Measurements from ENCODE around the gene SNX6.

SNX6 gene

DNA sequence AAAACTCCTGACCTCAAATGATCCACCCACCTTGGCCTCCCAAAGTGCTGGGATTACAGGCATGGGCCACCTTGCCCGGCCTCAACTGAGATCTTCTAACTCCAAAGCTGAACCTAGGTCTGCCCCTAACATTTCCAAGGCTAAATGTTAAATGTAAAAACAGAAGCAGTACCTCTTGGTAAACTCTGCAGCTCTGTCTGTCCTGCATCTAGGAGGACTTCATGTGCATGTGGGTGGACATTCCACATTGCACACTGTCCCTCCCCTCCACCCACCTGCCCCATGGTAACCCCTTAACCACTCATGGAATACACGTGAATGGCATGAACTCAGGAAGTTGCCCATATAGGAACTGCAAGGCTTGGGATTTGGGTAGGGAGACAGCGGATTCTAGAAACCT is 33.1 kb downstream of the SNX6 start:
- no peak overlapping the region for H3K27ac ChIP-seq (ENCODE audit: low read depth, low read length, poor library complexity, severe bottlenecking)
- no peaks in the 10 kb centered on the region for H3F3A ChIP-seq (ENCODE audit: insufficient read depth, low read length)
- no peak for TF ChIP-seq EZH2 (IDR thresholded peaks at IDR 0.05; ENCODE audit: borderline replicate concordance, low read length)
- TF ChIP-seq, protein P1, sequence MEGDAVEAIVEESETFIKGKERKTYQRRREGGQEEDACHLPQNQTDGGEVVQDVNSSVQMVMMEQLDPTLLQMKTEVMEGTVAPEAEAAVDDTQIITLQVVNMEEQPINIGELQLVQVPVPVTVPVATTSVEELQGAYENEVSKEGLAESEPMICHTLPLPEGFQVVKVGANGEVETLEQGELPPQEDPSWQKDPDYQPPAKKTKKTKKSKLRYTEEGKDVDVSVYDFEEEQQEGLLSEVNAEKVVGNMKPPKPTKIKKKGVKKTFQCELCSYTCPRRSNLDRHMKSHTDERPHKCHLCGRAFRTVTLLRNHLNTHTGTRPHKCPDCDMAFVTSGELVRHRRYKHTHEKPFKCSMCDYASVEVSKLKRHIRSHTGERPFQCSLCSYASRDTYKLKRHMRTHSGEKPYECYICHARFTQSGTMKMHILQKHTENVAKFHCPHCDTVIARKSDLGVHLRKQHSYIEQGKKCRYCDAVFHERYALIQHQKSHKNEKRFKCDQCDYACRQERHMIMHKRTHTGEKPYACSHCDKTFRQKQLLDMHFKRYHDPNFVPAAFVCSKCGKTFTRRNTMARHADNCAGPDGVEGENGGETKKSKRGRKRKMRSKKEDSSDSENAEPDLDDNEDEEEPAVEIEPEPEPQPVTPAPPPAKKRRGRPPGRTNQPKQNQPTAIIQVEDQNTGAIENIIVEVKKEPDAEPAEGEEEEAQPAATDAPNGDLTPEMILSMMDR (IDR thresholded peaks at IDR 0.05; ENCODE audit: low read length): no peak
- H3K4me3 ChIP-seq (ENCODE audit: low read depth, low read length, poor library complexity, severe bottlenecking): no peak overlapping the region
- no peak overlapping the region for H2AFZ ChIP-seq (ENCODE audit: low read length)
- H3K27me3 ChIP-seq (ENCODE audit: insufficient read depth, low read length): no peaks in the 10 kb centered on the region
- H3K4me2 ChIP-seq (ENCODE audit: low read length): no peak overlapping the region
- no peaks in the 10 kb centered on the region for H3K4me1 ChIP-seq (ENCODE audit: insufficient read depth, low read length, severe bottlenecking)
- no peaks in the 10 kb centered on the region for H4K20me1 ChIP-seq (ENCODE audit: insufficient read depth, low read length)
- no peaks in the 10 kb centered on the region for H3K9me2 ChIP-seq (ENCODE audit: low read depth, low read length)
- no peaks in the 10 kb centered on the region for H3K79me2 ChIP-seq (ENCODE audit: insufficient read depth, low read length)
- no peak overlapping the region for H3K9ac ChIP-seq (ENCODE audit: low read length)
- H3K9me3 ChIP-seq (ENCODE audit: low read length): no peaks in the 10 kb centered on the region
- H3K36me3 ChIP-seq (ENCODE audit: insufficient read depth, low read length): peaks cover 86% of the 10 kb centered on the region

DNA sequence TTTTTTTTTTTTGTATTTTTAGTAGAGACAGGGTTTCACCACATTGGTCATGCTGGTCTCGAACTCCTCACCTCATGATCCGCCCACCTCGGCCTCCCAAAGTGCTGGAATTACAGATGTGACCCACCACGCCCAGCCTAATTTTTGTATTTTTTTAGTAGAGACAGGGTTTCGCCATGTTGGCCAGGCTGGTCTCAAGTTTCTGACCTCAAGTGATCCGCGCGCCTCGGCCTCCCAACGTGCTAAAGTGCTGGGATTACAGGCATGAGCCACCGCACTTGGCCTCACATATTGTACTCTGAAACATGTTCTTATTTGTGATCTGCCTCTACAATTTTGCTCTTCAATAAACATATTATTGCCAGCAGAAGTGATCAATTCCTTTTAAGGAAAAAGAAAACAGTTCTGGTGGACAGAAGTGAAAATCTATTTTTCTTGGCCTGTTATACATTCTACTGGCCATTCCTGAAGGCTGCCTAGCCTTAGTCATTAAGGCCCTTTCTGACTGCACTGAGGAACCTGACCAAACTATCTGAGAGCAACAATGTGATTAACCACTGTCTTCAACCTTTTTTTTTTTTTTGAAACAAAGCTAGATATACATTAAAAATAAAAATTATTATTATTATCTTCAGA is 36.1 kb downstream of the SNX6 start:
- H3K27ac ChIP-seq (ENCODE audit: low read depth, low read length, poor library complexity, severe bottlenecking): no peak overlapping the region
- no peaks in the 10 kb centered on the region for H4K20me1 ChIP-seq (ENCODE audit: insufficient read depth, low read length)
- no peak overlapping the region for H3K4me3 ChIP-seq (ENCODE audit: low read depth, low read length, poor library complexity, severe bottlenecking)
- no peak overlapping the region for H3K9ac ChIP-seq (ENCODE audit: low read length)
- no peaks in the 10 kb centered on the region for H3K79me2 ChIP-seq (ENCODE audit: insufficient read depth, low read length)
- no peaks in the 10 kb centered on the region for H3K4me1 ChIP-seq (ENCODE audit: insufficient read depth, low read length, severe bottlenecking)
- peaks cover 84% of the 10 kb centered on the region for H3K36me3 ChIP-seq (ENCODE audit: insufficient read depth, low read length)
- no peaks in the 10 kb centered on the region for H3K9me3 ChIP-seq (ENCODE audit: low read length)
- no peaks in the 10 kb centered on the region for H3K9me2 ChIP-seq (ENCODE audit: low read depth, low read length)
- no peak overlapping the region for H2AFZ ChIP-seq (ENCODE audit: low read length)
- no peak overlapping the region for H3K4me2 ChIP-seq (ENCODE audit: low read length)
- no peak for TF ChIP-seq EZH2 (IDR thresholded peaks at IDR 0.05; ENCODE audit: borderline replicate concordance, low read length)
- TF ChIP-seq, protein P1 (IDR thresholded peaks at IDR 0.05; ENCODE audit: low read length): no peak
- no peaks in the 10 kb centered on the region for H3K27me3 ChIP-seq (ENCODE audit: insufficient read depth, low read length)
- no peaks in the 10 kb centered on the region for H3F3A ChIP-seq (ENCODE audit: insufficient read depth, low read length)

DNA sequence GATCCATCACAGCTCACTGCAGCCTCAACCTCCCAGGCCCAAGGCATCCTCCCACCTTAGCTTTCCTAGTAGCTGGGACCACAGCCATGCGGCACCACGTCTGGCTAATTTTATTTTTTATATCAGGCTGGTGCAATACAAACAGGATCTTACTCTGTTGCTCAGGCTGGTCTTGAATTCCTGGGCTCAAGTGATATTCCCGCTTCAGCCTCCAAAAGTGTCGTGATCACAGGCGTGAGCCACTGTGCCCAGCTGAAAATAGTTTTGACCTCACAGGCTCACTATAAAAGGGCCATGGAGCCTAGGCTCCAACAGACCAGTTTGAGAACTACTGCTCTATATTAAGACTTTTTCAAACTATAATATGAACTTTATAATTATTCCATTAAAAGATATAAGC is 37.3 kb downstream of the SNX6 start:
- no peaks in the 10 kb centered on the region for H3K79me2 ChIP-seq (ENCODE audit: insufficient read depth, low read length)
- H3K9me3 ChIP-seq (ENCODE audit: low read length): no peaks in the 10 kb centered on the region
- H2AFZ ChIP-seq (ENCODE audit: low read length): no peak overlapping the region
- no peaks in the 10 kb centered on the region for H4K20me1 ChIP-seq (ENCODE audit: insufficient read depth, low read length)
- H3K4me1 ChIP-seq (ENCODE audit: insufficient read depth, low read length, severe bottlenecking): no peaks in the 10 kb centered on the region
- H3F3A ChIP-seq (ENCODE audit: insufficient read depth, low read length): no peaks in the 10 kb centered on the region
- H3K27ac ChIP-seq (ENCODE audit: low read depth, low read length, poor library complexity, severe bottlenecking): no peak overlapping the region
- H3K9ac ChIP-seq (ENCODE audit: low read length): no peak overlapping the region
- H3K27me3 ChIP-seq (ENCODE audit: insufficient read depth, low read length): no peaks in the 10 kb centered on the region
- TF ChIP-seq EZH2 (IDR thresholded peaks at IDR 0.05; ENCODE audit: borderline replicate concordance, low read length): no peak
- TF ChIP-seq, protein P1 (IDR thresholded peaks at IDR 0.05; ENCODE audit: low read length): no peak
- H3K4me2 ChIP-seq (ENCODE audit: low read length): no peak overlapping the region
- H3K4me3 ChIP-seq (ENCODE audit: low read depth, low read length, poor library complexity, severe bottlenecking): no peak overlapping the region
- H3K36me3 ChIP-seq (ENCODE audit: insufficient read depth, low read length): peaks cover 81% of the 10 kb centered on the region
- no peaks in the 10 kb centered on the region for H3K9me2 ChIP-seq (ENCODE audit: low read depth, low read length)

All from OCI-LY1 (cell line).